H1 (cell line): ENCODE data around the gene PIK3R5. TPM values are rescaled to one million over a fixed set of nuclear protein-coding genes. Genes with fewer than 3 reads are reported as not detected.

Experiments used
- CTCF ChIA-PET: fragments of 300-600 bp; sonication (Branson Sonifier 250); formaldehyde crosslinking; loops from one replicate; lab custom pipeline; 2021; ENCODE audit not compliant: partially characterized antibody; lab: Charles Lee
- POLR2A ChIA-PET: fragments of 300-600 bp; sonication (Branson Sonifier 250); formaldehyde crosslinking; loops from one replicate; lab custom pipeline; 2021; ENCODE audit warnings: inconsistent platforms; ENCODE audit not compliant: partially characterized antibody; lab: Charles Lee
- DNase-seq, 2 experiments: peaks; one replicate each; pipeline versions ENCODE4 v3.0.0 to v3.0.0-alpha.2; 2010 to 2022; ENCODE audit warnings: low spot score in 2 of 2, low read depth in 1 of 2, mixed read lengths in 1 of 2
- FAIRE-seq: peaks from 2 replicates; lab custom pipeline; 2011; peaks lifted over from hg19 to GRCh38; lab: Jason Lieb, UNC
- H2AFZ ChIP-seq: 2 replicates; pipeline ENCODE4 v1.8.1; 2012; ENCODE audit warnings: low read length, inconsistent platforms
- H2AK5ac ChIP-seq: 2 replicates; pipeline ENCODE4 v1.6.1; 2013; ENCODE audit warnings: low read depth, low read length
- H2BK120ac ChIP-seq: replicated peaks from 2 replicates; pipeline ENCODE3; 2013; ENCODE audit warnings: low read depth, low read length, inconsistent platforms
- H2BK12ac ChIP-seq: 2 replicates; pipeline ENCODE4 v1.6.1; 2013; ENCODE audit warnings: low read depth, low read length
- H2BK15ac ChIP-seq: 2 replicates; pipeline ENCODE4 v1.6.1; 2013; ENCODE audit warnings: low read length
- H2BK20ac ChIP-seq: 2 replicates; pipeline ENCODE4 v1.6.1; 2013; ENCODE audit warnings: low read length
- H2BK5ac ChIP-seq: 2 replicates; pipeline ENCODE4 v1.6.1; 2013; ENCODE audit warnings: low read depth, low read length
- H3K14ac ChIP-seq: 2 replicates; pipeline ENCODE4 v1.6.1; 2013; ENCODE audit warnings: inconsistent platforms; ENCODE audit not compliant: insufficient read length
- H3K18ac ChIP-seq: 2 replicates; pipeline ENCODE4 v1.6.1; 2013; ENCODE audit warnings: low read length; ENCODE audit errors: extremely low read depth
- H3K23ac ChIP-seq: 2 replicates; pipeline ENCODE4 v1.6.1; 2013; ENCODE audit warnings: inconsistent platforms; ENCODE audit not compliant: insufficient read length
- H3K23me2 ChIP-seq: 2 replicates; pipeline ENCODE4 v1.6.1; 2013; ENCODE audit warnings: low read depth, low read length
- H3K27ac ChIP-seq: 2 replicates; pipeline ENCODE4 v1.6.1; 2011; ENCODE audit warnings: low read depth, low read length, inconsistent platforms
- H3K27me3 ChIP-seq, 4 experiments: replicated peaks in 1 of 4; 1 replicate in 1 of 4; 2 replicates in 3 of 4; pipeline versions ENCODE4 v1.6.1 to v1.8.1; 2011 to 2013; ENCODE audit warnings: low read length in 3 of 4, mild to moderate bottlenecking in 3 of 4, inconsistent platforms in 2 of 4, mixed read lengths in 2 of 4, moderate library complexity in 1 of 4; ENCODE audit not compliant: control insufficient read depth in 3 of 4, insufficient read depth in 3 of 4; ENCODE audit errors: extremely low read depth in 1 of 4
- H3K36me3 ChIP-seq, 4 experiments: 2 replicates each; pipeline versions ENCODE4 v1.6.1 to v1.8.1; 2011 to 2013; ENCODE audit warnings: mild to moderate bottlenecking in 4 of 4, low read length in 3 of 4, moderate library complexity in 2 of 4, control low read depth in 1 of 4, inconsistent platforms in 1 of 4; ENCODE audit not compliant: insufficient read depth in 4 of 4, control insufficient read depth in 2 of 4
- H3K4ac ChIP-seq: replicated peaks from 2 replicates; pipeline ENCODE3; 2013; ENCODE audit warnings: low read length, low read depth, mixed read lengths, inconsistent platforms; ENCODE audit not compliant: insufficient read length
- H3K4me1 ChIP-seq, 4 experiments: replicated peaks in 1 of 4; 1 replicate in 1 of 4; 2 replicates in 3 of 4; pipeline versions ENCODE4 v1.6.1 to v1.8.1; 2011 to 2013; ENCODE audit warnings: low read length in 3 of 4, inconsistent platforms in 2 of 4, mixed read lengths in 1 of 4; ENCODE audit not compliant: insufficient read depth in 4 of 4, control insufficient read depth in 3 of 4
- H3K4me2 ChIP-seq, 2 experiments: 2 replicates each; pipeline versions ENCODE4 v1.6.1 to v1.8.1; 2011 to 2013; ENCODE audit warnings: low read depth in 2 of 2, low read length in 2 of 2, control low read depth in 1 of 2, inconsistent platforms in 1 of 2, mild to moderate bottlenecking in 1 of 2; ENCODE audit not compliant: insufficient read depth in 1 of 2
- H3K4me3 ChIP-seq, 4 experiments: fragments of 200-600, 300-600 bp in 1 of 4; sonication (generic), shearing (Covaris generic), sonication (Bioruptor Twin) in 1 of 4; 2 replicates each; pipeline versions ENCODE4 v1.5.1 to v1.8.1; 2011 to 2016; ENCODE audit warnings: low read length in 4 of 4, low read depth in 3 of 4, control low read depth in 2 of 4, inconsistent platforms in 2 of 4, mild to moderate bottlenecking in 2 of 4, mixed read lengths in 1 of 4, moderate library complexity in 1 of 4; ENCODE audit not compliant: insufficient read depth in 2 of 4; ENCODE audit errors: extremely low read depth in 1 of 4
- H3K56ac ChIP-seq: replicated peaks from 2 replicates; pipeline ENCODE3; 2013; ENCODE audit warnings: low read depth, mild to moderate bottlenecking, mixed read lengths, low read length, inconsistent platforms; ENCODE audit not compliant: insufficient read length
- H3K79me1 ChIP-seq: 2 replicates; pipeline ENCODE4 v1.6.1; 2013; ENCODE audit warnings: low read depth, low read length, control low read depth
- H3K79me2 ChIP-seq, 2 experiments: 2 replicates each; pipeline versions ENCODE4 v1.6.1 to v1.8.1; 2012 to 2013; ENCODE audit warnings: low read length in 2 of 2, mild to moderate bottlenecking in 2 of 2, inconsistent platforms in 1 of 2; ENCODE audit not compliant: insufficient read depth in 2 of 2, control insufficient read depth in 1 of 2
- H3K9ac ChIP-seq, 4 experiments: replicated peaks in 1 of 4; 1 replicate in 1 of 4; 2 replicates in 3 of 4; pipeline versions ENCODE4 v1.6.1 to v1.8.1; 2011 to 2013; ENCODE audit warnings: low read depth in 3 of 4, low read length in 3 of 4, control low read depth in 2 of 4, mild to moderate bottlenecking in 2 of 4, moderate library complexity in 2 of 4, inconsistent platforms in 1 of 4; ENCODE audit errors: extremely low read depth in 1 of 4
- H3K9me3 ChIP-seq, 2 experiments: 2 replicates each; pipeline versions ENCODE4 v1.6.1 to v1.8.1; 2012 to 2013; ENCODE audit warnings: mild to moderate bottlenecking in 2 of 2, moderate library complexity in 2 of 2, control low read depth in 1 of 2, inconsistent platforms in 1 of 2, low read depth in 1 of 2, low read length in 1 of 2, mixed read lengths in 1 of 2; ENCODE audit not compliant: insufficient read depth in 2 of 2
- H4K20me1 ChIP-seq, 2 experiments: replicated peaks in 1 of 2; 2 replicates each; pipeline versions ENCODE3 to v1.8.1; 2011 to 2013; ENCODE audit warnings: inconsistent platforms in 2 of 2, low read length in 2 of 2, mild to moderate bottlenecking in 1 of 2; ENCODE audit not compliant: insufficient read depth in 2 of 2, control insufficient read depth in 1 of 2
- H4K5ac ChIP-seq: 2 replicates; pipeline ENCODE4 v1.6.1; 2013; ENCODE audit warnings: low read length, low read depth, mixed read lengths, inconsistent platforms; ENCODE audit not compliant: insufficient read length
- H4K8ac ChIP-seq: 2 replicates; pipeline ENCODE4 v1.8.0; 2013; ENCODE audit warnings: mild to moderate bottlenecking, moderate library complexity, low read length, inconsistent platforms; ENCODE audit not compliant: insufficient read depth; ENCODE audit errors: extremely low read depth
- H4K91ac ChIP-seq: replicated peaks from 2 replicates; pipeline ENCODE3; 2013; ENCODE audit warnings: low read length, mixed read lengths, inconsistent platforms; ENCODE audit not compliant: insufficient read length
- ASH2L ChIP-seq: fragments of 200-600, 300-600 bp; sonication (generic); IDR thresholded peaks from one replicate; pipeline ENCODE4 v1.7.1; 2017; ENCODE audit warnings: low read length
- BACH1 ChIP-seq: IDR thresholded peaks from 2 replicates; pipeline ENCODE4 v1.6.1; 2012; ENCODE audit warnings: low read length, improper control_type of control experiment
- CBX5 ChIP-seq: fragments of 300-800, 300-1000 bp; sonication (generic); IDR thresholded peaks from 2 replicates; pipeline ENCODE4 v1.7.1; 2016; ENCODE audit warnings: antibody characterized with exemption, low read length, low read depth
- CBX8 ChIP-seq: fragments of 300-800, 300-1000 bp; sonication (generic); IDR thresholded peaks from 2 replicates; pipeline ENCODE4 v1.7.1; 2016; ENCODE audit warnings: low read depth, low read length, borderline replicate concordance
- CEBPB ChIP-seq: IDR thresholded peaks from 2 replicates; pipeline ENCODE4 v1.6.1; 2012; ENCODE audit warnings: low read depth, low read length
- CTBP2 ChIP-seq: IDR thresholded peaks from 2 replicates; pipeline ENCODE4 v1.7.0; 2011; ENCODE audit warnings: borderline replicate concordance, mild to moderate bottlenecking, moderate library complexity, mixed read lengths, low read length; ENCODE audit not compliant: insufficient read depth, insufficient read length
- EGR1 ChIP-seq: IDR thresholded peaks from 2 replicates; pipeline ENCODE4 v1.6.1; 2011; ENCODE audit warnings: low read depth, low read length, borderline replicate concordance
- HDAC6 ChIP-seq: IDR thresholded peaks from one replicate; pipeline ENCODE4 v1.7.1; 2012; ENCODE audit warnings: low read depth, mild to moderate bottlenecking, inconsistent platforms, low read length, moderate library complexity
- KDM4A ChIP-seq: IDR thresholded peaks from one replicate; pipeline ENCODE4 v1.7.1; 2012; ENCODE audit warnings: low read depth, mild to moderate bottlenecking, moderate library complexity, low read length, inconsistent platforms; ENCODE audit not compliant: severe bottlenecking
- MAFK ChIP-seq: IDR thresholded peaks from 2 replicates; pipeline ENCODE4 v1.6.1; 2012; ENCODE audit warnings: low read depth, mild to moderate bottlenecking, improper control_type of control experiment, low read length
- PHF8 ChIP-seq: fragments of 200-600 bp; sonication (generic); conservative IDR thresholded peaks from 2 replicates; pipeline ENCODE4 v1.7.1; 2012; ENCODE audit warnings: low read depth, mild to moderate bottlenecking, inconsistent platforms, low read length, moderate library complexity
- POLR2A ChIP-seq, 2 experiments: IDR thresholded peaks; 1 replicate in 1 of 2; 2 replicates in 1 of 2; pipeline ENCODE4 v1.6.1; 2011; ENCODE audit warnings: low read depth in 2 of 2, low read length in 2 of 2, mild to moderate bottlenecking in 2 of 2; ENCODE audit errors: control extremely low read depth in 1 of 2
- RFX5 ChIP-seq: IDR thresholded peaks from 2 replicates; pipeline ENCODE4 v1.6.1; 2011; ENCODE audit warnings: low read depth, low read length, improper control_type of control experiment, borderline replicate concordance
- RNF2 ChIP-seq: fragments of 200-900, 300-1000 bp; sonication (generic); IDR thresholded peaks from 2 replicates; pipeline ENCODE4 v1.7.1; 2016; ENCODE audit warnings: borderline replicate concordance, low read depth, mild to moderate bottlenecking, antibody characterized with exemption, low read length; ENCODE audit not compliant: poor library complexity, severe bottlenecking; ENCODE audit errors: missing control alignments
- SP4 ChIP-seq: IDR thresholded peaks from 2 replicates; pipeline ENCODE4 v1.6.1; 2012; ENCODE audit warnings: low read length, inconsistent platforms
- YY1 ChIP-seq: IDR thresholded peaks from 2 replicates; pipeline ENCODE4 v1.6.1; 2011; ENCODE audit warnings: low read depth, mild to moderate bottlenecking, low read length
- WGBS, 2 experiments: shearing (Covaris generic) in 1 of 2; methylation state at CpG; one replicate each; pipeline versions ENCODE4 v1.1.6 to v1.1.7; 2013 to 2015; ENCODE audit warnings: low lambda C conversion rate in 2 of 2, mixed read lengths in 2 of 2, inconsistent platforms in 1 of 2, low coverage in 1 of 2, missing lambda C conversion rate in 1 of 2; ENCODE audit not compliant: insufficient replicate concordance in 2 of 2, insufficient coverage in 1 of 2, insufficient read length in 1 of 2; ENCODE audit errors: extremely low coverage in 1 of 2, missing lambda C conversion rate in 1 of 2; 5-methylcytosine and 5-hydroxymethylcytosine counted together
- polyA plus RNA-seq, 7 experiments: library from polyadenylated mRNA; depleted of rRNA in 3 of 7; stranded (reverse) in 5 of 7; unstranded in 2 of 7; fragments of >200 nt in 5 of 7; fragments of 200-250 nt in 2 of 7; gene quantifications; 1 replicate in 5 of 7; 2 replicates in 1 of 7; 4 replicates in 1 of 7; pipeline versions ENCODE4 v1.2.1 to v1.2.3, GENCODE V29; 2011 to 2013; ENCODE audit warnings: missing spikeins in 2 of 7, mixed read lengths in 2 of 7
- total RNA-seq: library from RNA; stranded (reverse); fragmentation: NEBNext Ultra II Directional; extraction: Animal tissue kit (Norgen Biotek cat#: 25700); gene quantifications from 2 replicates; pipeline ENCODE4 v1.2.1, GENCODE V29; 2021

Gene PIK3R5
- total and polyA plus RNA-seq, 2 of the 8 experiments (the other 6 are each of a cell fraction or from before 2014, with no cell fraction given), result 2.7 to 4.3 TPM

GRCh38 chr17:8934346-8934745 is 31.2 kb downstream of the PIK3R5 start:
- Histone ChIP-seq H3K4me2 (no peak overlapping the region), H2BK12ac (no peak overlapping the region), H3K9ac (no peak overlapping the region), H3K4me1 (peaks cover 0 to under 1% (median 0%) of the 10 kb centered on the region in 4 experiments; a peak in 1 of 7 replicates), H3K56ac (no peak overlapping the region), H2AFZ (no peak overlapping the region), H2AK5ac (no peak overlapping the region), H3K9me3 (peaks cover 0 to 4% of the 10 kb centered on the region in 2 experiments; a peak in 2 of 4 replicates), H2BK120ac (no peak overlapping the region), H2BK5ac (no peak overlapping the region), H3K36me3 (no peaks in the 10 kb centered on the region), H3K79me2 (no peaks in the 10 kb centered on the region), H3K18ac (no peak overlapping the region), H3K27me3 (peaks cover 0 to 1% (median 0%) of the 10 kb centered on the region in 4 experiments; a peak in 1 of 7 replicates), H2BK20ac (no peak overlapping the region), H3K14ac (no peak overlapping the region), H3K23ac (no peak overlapping the region), H3K27ac (no peak overlapping the region), H3K79me1 (no peaks in the 10 kb centered on the region), H4K5ac (no peak overlapping the region), H3K4me3 (no peak overlapping the region), H3K4ac (no peak overlapping the region), H3K23me2 (no peaks in the 10 kb centered on the region), H4K8ac (no peak overlapping the region)
- FAIRE-seq (no peak), DNase-seq (no peak)
- POLR2A ChIA-PET, result no interaction called here
- no peak for TF ChIP-seq ASH2L
- no peak for TF ChIP-seq BACH1
- TF ChIP-seq SP4, result no peak
- no peak for TF ChIP-seq MAFK
- no peak for TF ChIP-seq CTBP2
- no peak for TF ChIP-seq HDAC6
- TF ChIP-seq PHF8, result no peak
- no peak for TF ChIP-seq KDM4A
- no peak for TF ChIP-seq EGR1
- TF ChIP-seq CBX8, result no peak
- TF ChIP-seq RFX5, result no peak
- TF ChIP-seq YY1, result no peak
- no peak for TF ChIP-seq RNF2
- TF ChIP-seq POLR2A (IDR thresholded peaks at IDR 0.05; ENCODE audit: control extremely low read depth in 1 of 2, low read depth in 2 of 2, low read length in 2 of 2), result no peak
- TF ChIP-seq CBX5, result no peak
- no peak for TF ChIP-seq CEBPB
- TF ChIP-seq, all 59 proteins: peak for 0
- Histone ChIP-seq H4K20me1 (no peaks in the 10 kb centered on the region), H2BK15ac (no peak overlapping the region), H4K91ac (no peak overlapping the region)
- CTCF ChIA-PET, result no interaction called here
- whole genome bisulfite sequencing, 2 experiments, result 87% methylated on average over 6 of the region's 6 CpGs; no CpG with 5 or more reads in 1 of the 2 experiments
